Measurements from ENCODE around the gene TTYH2. TPM values are rescaled to one million over a fixed set of nuclear protein-coding genes. Genes with fewer than 3 reads are reported as not detected.

Gene TTYH2
- total RNA-seq, 3 donors from 2014 or later = 4.2 to 5.9 (median 5.6) TPM

DNA sequence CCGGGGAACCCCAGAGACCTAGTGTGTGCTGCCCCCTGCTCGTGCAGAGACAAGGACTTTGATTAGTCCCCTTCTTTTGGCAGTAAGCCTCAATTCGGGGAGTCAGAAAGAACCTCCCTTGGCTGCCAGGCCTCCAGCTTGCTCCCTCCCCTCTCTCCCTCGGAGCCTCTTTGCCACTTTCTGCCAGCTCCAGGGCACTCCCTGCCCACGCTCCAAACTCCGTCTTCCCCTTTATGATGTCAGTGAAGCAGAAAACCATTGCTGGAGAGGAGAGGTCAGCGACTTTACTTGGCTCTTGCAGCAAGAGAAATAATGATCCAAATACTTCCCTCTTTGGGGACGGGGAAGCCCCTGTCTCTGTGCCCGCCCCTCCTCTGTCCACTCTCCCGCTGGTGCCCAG is 28.1 kb downstream of the TTYH2 start:
- H3K27me3 ChIP-seq = no peaks in the 10 kb centered on the region
- H3K9me3 ChIP-seq = no peaks in the 10 kb centered on the region
- no peaks in the 10 kb centered on the region for H3K4me1 ChIP-seq
- intact Hi-C loops (cut with DNase I; ENCODE audit: low total_unique reads) = no loop called here
- no peak overlapping the region for H3K4me3 ChIP-seq
- peak overlapping the region in 1 of 2 donors; percentile 55 for H3K27ac ChIP-seq
- DNase-seq (ENCODE audit: low spot score in 2 of 2) = no peak
- TF ChIP-seq, protein P1, sequence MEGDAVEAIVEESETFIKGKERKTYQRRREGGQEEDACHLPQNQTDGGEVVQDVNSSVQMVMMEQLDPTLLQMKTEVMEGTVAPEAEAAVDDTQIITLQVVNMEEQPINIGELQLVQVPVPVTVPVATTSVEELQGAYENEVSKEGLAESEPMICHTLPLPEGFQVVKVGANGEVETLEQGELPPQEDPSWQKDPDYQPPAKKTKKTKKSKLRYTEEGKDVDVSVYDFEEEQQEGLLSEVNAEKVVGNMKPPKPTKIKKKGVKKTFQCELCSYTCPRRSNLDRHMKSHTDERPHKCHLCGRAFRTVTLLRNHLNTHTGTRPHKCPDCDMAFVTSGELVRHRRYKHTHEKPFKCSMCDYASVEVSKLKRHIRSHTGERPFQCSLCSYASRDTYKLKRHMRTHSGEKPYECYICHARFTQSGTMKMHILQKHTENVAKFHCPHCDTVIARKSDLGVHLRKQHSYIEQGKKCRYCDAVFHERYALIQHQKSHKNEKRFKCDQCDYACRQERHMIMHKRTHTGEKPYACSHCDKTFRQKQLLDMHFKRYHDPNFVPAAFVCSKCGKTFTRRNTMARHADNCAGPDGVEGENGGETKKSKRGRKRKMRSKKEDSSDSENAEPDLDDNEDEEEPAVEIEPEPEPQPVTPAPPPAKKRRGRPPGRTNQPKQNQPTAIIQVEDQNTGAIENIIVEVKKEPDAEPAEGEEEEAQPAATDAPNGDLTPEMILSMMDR (IDR thresholded peaks at IDR 0.05) = no peak
- no peak for TF ChIP-seq POLR2AphosphoS5 (IDR thresholded peaks at IDR 0.05)
- no peak for TF ChIP-seq POLR2A (IDR thresholded peaks at IDR 0.05)
- H3K36me3 ChIP-seq = no peaks in the 10 kb centered on the region

DNA sequence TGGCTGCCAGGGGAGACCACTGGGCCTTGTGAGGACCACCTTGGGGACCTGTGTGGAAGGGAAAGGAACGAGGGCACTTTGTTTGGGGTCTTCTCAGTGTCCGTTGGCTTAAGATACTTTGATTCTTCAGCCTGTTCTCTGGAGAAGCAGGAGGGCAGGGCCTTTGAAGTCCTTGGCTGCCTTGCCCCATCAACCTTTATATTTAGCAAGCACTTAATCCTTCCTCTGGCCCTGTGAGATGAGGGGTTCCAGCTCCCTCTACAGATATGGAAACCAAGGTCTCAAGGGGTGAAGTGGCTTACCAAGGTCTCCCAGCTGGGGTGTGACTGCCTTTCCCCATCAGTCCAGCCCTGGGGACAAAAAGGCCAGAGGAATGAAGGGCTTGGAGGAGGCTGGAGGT is 28.5 kb downstream of the TTYH2 start:
- no peak overlapping the region for H3K27ac ChIP-seq
- intact Hi-C loops (cut with DNase I; ENCODE audit: low total_unique reads) = no loop called here

DNA sequence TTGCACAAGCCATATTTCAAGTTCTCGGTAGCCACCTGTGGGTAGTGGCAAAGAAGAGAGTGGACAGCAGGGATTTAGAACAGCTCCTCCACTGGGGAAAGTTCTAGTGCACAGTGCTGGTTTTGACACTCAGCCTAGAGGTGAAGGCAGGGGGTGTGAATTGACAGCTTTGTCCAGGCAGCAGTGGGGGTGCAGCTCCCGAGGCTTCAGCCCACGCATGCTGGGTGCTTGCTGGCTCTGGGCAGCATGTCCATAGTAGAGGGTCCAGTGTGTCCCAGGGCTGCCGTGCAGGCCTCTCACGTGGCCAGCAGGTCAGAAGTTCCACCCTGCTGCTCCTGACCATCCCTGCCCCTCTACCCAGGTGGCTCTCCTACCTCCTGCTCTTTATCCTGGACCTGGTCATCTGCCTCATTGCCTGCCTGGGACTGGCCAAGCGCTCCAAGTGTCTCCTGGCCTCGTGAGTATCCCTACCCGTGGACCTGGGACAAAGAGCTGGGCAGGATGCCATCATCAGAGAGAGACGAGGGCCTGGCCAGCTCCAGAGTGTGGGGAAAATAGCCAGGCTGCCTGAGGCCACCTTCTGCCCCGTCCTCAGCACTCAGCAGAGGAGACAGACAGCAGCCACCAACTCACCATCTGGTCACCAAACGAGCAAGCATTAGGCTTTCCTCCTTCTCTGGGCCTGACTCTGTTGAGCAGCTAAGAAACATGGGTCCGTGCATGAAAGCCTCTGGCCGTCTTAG is 29.8 kb downstream of the TTYH2 start:
- TF ChIP-seq POLR2AphosphoS5 (IDR thresholded peaks at IDR 0.05) = no peak
- TF ChIP-seq, protein P1 (IDR thresholded peaks at IDR 0.05) = no peak
- no peak for TF ChIP-seq POLR2A (IDR thresholded peaks at IDR 0.05)
- no peak overlapping the region for H3K27ac ChIP-seq
- H3K9me3 ChIP-seq = no peaks in the 10 kb centered on the region
- H3K4me3 ChIP-seq = no peak overlapping the region
- no peaks in the 10 kb centered on the region for H3K27me3 ChIP-seq
- no peaks in the 10 kb centered on the region for H3K4me1 ChIP-seq
- intact Hi-C loops (cut with DNase I; ENCODE audit: low total_unique reads) = no loop called here
- DNase-seq (ENCODE audit: low spot score in 2 of 2) = no peak
- H3K36me3 ChIP-seq = no peaks in the 10 kb centered on the region

More for the DNA sequence above, 28.5 kb downstream of the TTYH2 start:
- no peak overlapping the region for H3K4me3 ChIP-seq
- H3K9me3 ChIP-seq = no peaks in the 10 kb centered on the region
- no peak for DNase-seq (ENCODE audit: low spot score in 2 of 2)
- no peaks in the 10 kb centered on the region for H3K27me3 ChIP-seq
- no peaks in the 10 kb centered on the region for H3K4me1 ChIP-seq
- no peaks in the 10 kb centered on the region for H3K36me3 ChIP-seq
- TF ChIP-seq, protein P1 (IDR thresholded peaks at IDR 0.05) = no peak
- TF ChIP-seq POLR2AphosphoS5 (IDR thresholded peaks at IDR 0.05) = no peak
- no peak for TF ChIP-seq POLR2A (IDR thresholded peaks at IDR 0.05)

DNA sequence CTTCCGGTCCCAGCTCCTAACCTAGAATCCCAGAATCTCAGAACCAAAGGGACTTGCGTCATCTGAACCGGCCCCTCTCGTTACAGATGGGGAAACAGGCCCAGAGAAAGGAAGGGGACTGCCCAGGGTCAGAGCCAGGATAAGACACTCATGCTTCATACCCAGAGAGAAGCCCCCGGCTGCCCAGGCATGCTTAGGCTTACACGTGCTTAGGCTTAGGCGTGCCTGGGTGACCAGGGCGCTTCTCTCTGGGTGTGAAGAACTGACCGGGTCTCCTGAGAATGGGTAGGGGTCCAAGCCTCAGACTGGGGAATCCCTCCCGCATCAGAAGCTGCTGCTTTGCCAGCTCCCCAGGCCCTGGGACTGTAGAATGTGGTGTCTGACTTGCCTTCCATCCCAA is 30.8 kb downstream of the TTYH2 start:
- TF ChIP-seq, protein P1 (IDR thresholded peaks at IDR 0.05) = no peak
- TF ChIP-seq POLR2A (IDR thresholded peaks at IDR 0.05) = no peak
- no peak for TF ChIP-seq POLR2AphosphoS5 (IDR thresholded peaks at IDR 0.05)
- intact Hi-C loops (cut with DNase I; ENCODE audit: low total_unique reads) = no loop called here
- no peaks in the 10 kb centered on the region for H3K27me3 ChIP-seq
- no peaks in the 10 kb centered on the region for H3K4me1 ChIP-seq
- no peaks in the 10 kb centered on the region for H3K36me3 ChIP-seq
- no peaks in the 10 kb centered on the region for H3K9me3 ChIP-seq
- no peak overlapping the region for H3K27ac ChIP-seq
- no peak for DNase-seq (ENCODE audit: low spot score in 2 of 2)
- H3K4me3 ChIP-seq = no peak overlapping the region

DNA sequence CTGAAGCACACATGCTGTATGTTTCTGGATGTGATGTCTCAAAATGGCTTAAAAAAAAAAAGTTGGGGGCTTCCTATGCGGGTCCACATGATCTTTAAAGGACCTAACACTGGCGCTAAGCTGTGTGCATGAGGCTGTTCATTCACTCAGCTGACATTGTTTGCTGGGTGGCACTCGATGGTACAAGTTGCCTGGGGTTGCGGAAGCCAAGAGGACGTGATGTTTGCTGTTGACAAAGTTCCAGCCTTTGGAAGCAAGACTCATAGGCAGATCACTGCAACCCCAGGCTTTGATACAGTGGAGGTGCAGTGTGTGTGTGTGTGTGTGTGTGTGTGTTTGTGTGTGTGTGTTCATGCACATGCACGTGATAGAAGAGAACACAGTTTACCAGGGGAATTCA is 31.2 kb downstream of the TTYH2 start:
- no peak for DNase-seq (ENCODE audit: low spot score in 2 of 2)
- intact Hi-C loops (cut with DNase I; ENCODE audit: low total_unique reads) = no loop called here
- Histone ChIP-seq H3K27ac (no peak overlapping the region), H3K36me3 (no peaks in the 10 kb centered on the region), H3K27me3 (no peaks in the 10 kb centered on the region), H3K4me3 (no peak overlapping the region), H3K4me1 (no peaks in the 10 kb centered on the region), H3K9me3 (no peaks in the 10 kb centered on the region)
- TF ChIP-seq, protein P1 (IDR thresholded peaks at IDR 0.05) = no peak

Measured in breast epithelium (tissue), 4 donors.